Measurements from ENCODE around the gene CHRNB1.
"Not testable (repeated sequence)": the region's sequence is repeated elsewhere in the genome, so short reads cannot be mapped to it uniquely, and the experiment has no call there.

- TF ChIP-seq POLR2A, CTCF (IDR thresholded peaks at IDR 0.05): not testable (repeated sequence)
These were observed 37.2 kb downstream of the CHRNB1 start for GRCh38 chr17:7481842-7482741.

All from body of pancreas (tissue), 4 donors.